H1 (cell line): Measurements from ENCODE around the gene TMEM238. TPM values are rescaled to one million over a fixed set of nuclear protein-coding genes. Genes with fewer than 3 reads are reported as not detected.

Experiments used
- RFX5 ChIP-seq: IDR thresholded peaks from 2 replicates; pipeline ENCODE4 v1.6.1; 2011; ENCODE audit warnings: low read depth, low read length, improper control_type of control experiment, borderline replicate concordance
- SAP30 ChIP-seq: fragments of 300-600 bp; sonication (generic); IDR thresholded peaks from 2 replicates; pipeline ENCODE4 v1.7.1; 2012; ENCODE audit warnings: low read length, moderate library complexity, mild to moderate bottlenecking, inconsistent platforms; ENCODE audit not compliant: insufficient read depth, insufficient replicate concordance
- polyA plus RNA-seq, 7 experiments: library from polyadenylated mRNA; depleted of rRNA in 3 of 7; stranded (reverse) in 5 of 7; unstranded in 2 of 7; fragments of >200 nt in 5 of 7; fragments of 200-250 nt in 2 of 7; gene quantifications; 1 replicate in 5 of 7; 2 replicates in 1 of 7; 4 replicates in 1 of 7; pipeline versions ENCODE4 v1.2.1 to v1.2.3, GENCODE V29; 2011 to 2013; ENCODE audit warnings: missing spikeins in 2 of 7, mixed read lengths in 2 of 7
- total RNA-seq: library from RNA; stranded (reverse); fragmentation: NEBNext Ultra II Directional; extraction: Animal tissue kit (Norgen Biotek cat#: 25700); gene quantifications from 2 replicates; pipeline ENCODE4 v1.2.1, GENCODE V29; 2021

TMEM238 gene
- total and polyA plus RNA-seq, 2 of the 8 experiments (the other 6 are each of a cell fraction or from before 2014, with no cell fraction given): 0.53 to 3.8 TPM

DNA sequence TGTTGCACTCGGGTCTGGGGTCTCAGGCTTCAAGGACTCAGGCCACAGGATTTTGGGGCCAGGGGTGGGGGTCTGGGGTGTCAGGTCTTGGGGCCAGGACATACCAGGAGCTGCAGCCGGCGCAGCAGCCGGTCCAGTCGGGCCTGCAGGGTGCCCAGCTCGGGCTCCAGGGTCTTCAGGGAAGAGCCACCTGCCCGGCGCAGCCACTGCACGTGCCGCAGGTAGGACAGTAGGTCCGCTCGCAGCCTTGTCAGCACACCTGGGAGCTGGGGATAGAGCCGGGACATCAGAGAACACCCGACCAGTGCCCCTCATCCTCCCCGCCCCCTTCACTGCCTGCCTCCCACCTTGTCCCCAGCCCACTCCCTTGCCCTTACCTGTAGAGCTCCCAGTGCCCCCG lies 16.0 kb downstream of the TMEM238 start (continued):
- TF ChIP-seq RFX5: no peak
- TF ChIP-seq SAP30: no peak
